ENCODE results near the gene EARS2.

The EARS2 gene

GRCh38 chr16:23495671-23496070, 61.5 kb downstream of the EARS2 start:
- no peak overlapping the region for H3K4me3 ChIP-seq (ENCODE audit: low read depth, low read length)
- TF ChIP-seq CTCF (IDR thresholded peaks at IDR 0.05; ENCODE audit: low read depth, low read length, missing control alignments): no peak
- DNase-seq (ENCODE audit: low read depth): no peak

DNA sequence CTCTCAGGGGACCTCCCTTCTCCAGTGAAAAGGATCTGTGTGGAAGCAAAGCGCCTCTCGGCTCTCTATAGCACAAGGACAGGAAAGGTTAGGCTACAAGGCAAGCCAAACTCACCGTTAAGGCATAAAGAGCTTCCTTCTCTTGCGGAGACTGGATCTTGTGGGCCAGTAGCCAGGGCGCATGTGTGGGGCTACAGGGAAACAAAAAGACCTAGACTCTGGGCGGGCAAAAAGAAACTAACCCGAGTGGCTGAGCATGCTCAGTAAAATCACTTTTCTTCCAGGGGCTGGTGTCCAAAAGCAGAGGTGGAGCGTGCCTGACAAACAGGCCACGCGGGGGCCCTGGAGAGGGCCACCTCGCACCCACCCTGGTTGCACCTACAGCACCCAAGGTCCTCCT, 63.0 kb downstream of the EARS2 start:
- DNase-seq (ENCODE audit: low read depth): no peak
- no peak for TF ChIP-seq CTCF (IDR thresholded peaks at IDR 0.05; ENCODE audit: low read depth, low read length, missing control alignments)
- H3K4me3 ChIP-seq (ENCODE audit: low read depth, low read length): no peak overlapping the region

DNA sequence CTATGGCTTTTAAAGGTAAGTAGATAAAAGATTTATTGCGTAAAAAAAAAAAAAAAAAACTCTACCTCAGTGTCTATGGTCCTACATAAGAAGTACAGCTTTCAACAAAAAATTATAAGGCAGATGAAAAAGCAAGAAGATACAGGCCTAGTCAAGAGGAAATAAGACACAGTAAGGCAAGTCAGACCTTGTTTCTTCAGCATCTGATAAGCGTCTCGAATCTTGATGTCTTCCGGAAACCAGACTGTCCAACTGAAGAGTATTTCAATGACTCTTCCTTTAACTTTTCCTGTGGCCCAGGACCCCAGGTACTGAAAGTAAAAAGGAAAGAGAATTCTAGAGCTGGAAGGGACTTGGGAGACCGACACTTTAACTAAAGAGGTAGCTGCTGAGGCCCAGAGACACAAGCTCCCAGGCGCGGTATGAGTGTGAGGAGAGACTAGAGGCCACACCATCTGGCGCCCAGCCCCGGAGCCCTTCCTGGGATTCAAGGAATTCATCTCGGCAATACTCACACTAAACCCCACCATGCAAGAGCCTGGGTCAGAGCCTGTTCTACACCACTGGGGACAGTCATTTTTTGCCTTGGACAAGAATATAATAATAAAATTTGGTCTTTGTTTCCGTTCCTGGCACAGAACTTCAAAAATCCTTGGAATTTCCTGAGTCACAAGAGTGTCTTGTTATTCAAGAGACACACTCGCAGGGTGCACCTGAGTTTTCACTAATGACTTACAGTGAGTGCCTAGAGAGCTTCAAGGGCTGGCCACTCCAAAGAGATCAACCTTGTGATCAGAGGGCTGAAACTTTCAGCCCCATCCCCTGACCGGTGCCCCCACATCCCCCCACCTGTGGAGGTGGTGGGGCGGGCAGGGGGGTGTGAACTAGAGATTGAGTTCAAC, 65.4 kb downstream of the EARS2 start:
- DNase-seq (ENCODE audit: low read depth): no peak
- no peak for TF ChIP-seq CTCF (IDR thresholded peaks at IDR 0.05; ENCODE audit: low read depth, low read length, missing control alignments)
- H3K4me3 ChIP-seq (ENCODE audit: low read depth, low read length): no peak overlapping the region

GRCh38 chr16:23486480-23486879, 70.7 kb downstream of the EARS2 start:
- DNase-seq (ENCODE audit: low read depth): no peak
- no peak for TF ChIP-seq CTCF (IDR thresholded peaks at IDR 0.05; ENCODE audit: low read depth, low read length, missing control alignments)
- no peak overlapping the region for H3K4me3 ChIP-seq (ENCODE audit: low read depth, low read length)

GRCh38 chr16:23485841-23486240, 71.3 kb downstream of the EARS2 start:
- no peak for DNase-seq (ENCODE audit: low read depth)
- no peak for TF ChIP-seq CTCF (IDR thresholded peaks at IDR 0.05; ENCODE audit: low read depth, low read length, missing control alignments)
- H3K4me3 ChIP-seq (ENCODE audit: low read depth, low read length): no peak overlapping the region

DNA sequence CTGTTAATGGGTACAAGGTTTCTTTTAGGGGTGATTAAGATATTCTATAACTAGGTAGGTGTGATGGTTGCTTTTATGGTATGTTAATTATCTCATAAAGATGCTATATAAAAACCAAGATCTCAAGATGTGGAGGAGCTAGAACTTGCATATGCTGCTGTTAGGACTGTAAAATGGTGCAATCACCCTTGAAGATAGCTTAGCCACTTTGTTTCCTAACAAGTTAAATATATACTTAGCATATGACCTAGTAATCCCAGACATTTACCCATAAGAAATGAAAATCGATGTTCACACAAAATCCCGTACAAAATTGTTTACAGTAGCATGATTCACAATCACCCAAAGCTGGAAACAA, 71.9 kb downstream of the EARS2 start:
- DNase-seq (ENCODE audit: low read depth): no peak
- no peak overlapping the region for H3K4me3 ChIP-seq (ENCODE audit: low read depth, low read length)
- no peak for TF ChIP-seq CTCF (IDR thresholded peaks at IDR 0.05; ENCODE audit: low read depth, low read length, missing control alignments)

Data from GM12864 (cell line).